DOHH2 (cell line): Measurements from ENCODE around the gene TCERG1L.
"Not testable (repeated sequence)": the region's sequence is repeated elsewhere in the genome, so short reads cannot be mapped to it uniquely, and the experiment has no call there.

Source experiments
- CTCF ChIP-seq: fragments of 200-600 bp; sonication (generic); IDR thresholded peaks from one replicate; pipeline ENCODE4 v1.5.1; 2014; ENCODE audit warnings: antibody characterized with exemption, mild to moderate bottlenecking, low read depth, low read length; ENCODE audit not compliant: poor library complexity, severe bottlenecking
- EZH2phosphoT487 ChIP-seq: fragments of 200-600 bp; sonication (generic); IDR thresholded peaks from 2 replicates; pipeline ENCODE4 v1.6.1; 2017; ENCODE audit warnings: borderline replicate concordance, mild to moderate bottlenecking, antibody characterized with exemption, low read length, moderate library complexity, mixed read lengths

DNA sequence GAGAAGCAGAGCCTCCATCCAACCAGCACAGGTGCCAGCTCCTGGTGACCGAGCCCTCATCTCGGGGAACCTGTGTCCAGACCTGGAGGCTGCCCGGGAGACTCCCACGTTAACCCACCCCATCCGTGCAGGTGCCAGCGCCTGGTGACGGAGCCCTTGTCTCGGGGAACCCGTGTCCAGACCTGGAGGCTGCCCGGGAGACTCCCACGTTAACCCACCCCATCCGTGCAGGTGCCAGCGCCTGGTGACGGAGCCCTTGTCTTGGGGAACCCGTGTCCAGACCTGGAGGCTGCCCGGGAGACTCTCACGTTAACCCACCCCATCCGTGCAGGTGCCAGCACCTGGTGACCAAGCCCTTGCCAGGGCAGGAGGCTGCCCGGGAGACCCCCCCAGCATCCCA is 11.1 kb upstream of the TCERG1L start:
- TF ChIP-seq CTCF, EZH2phosphoT487: not testable (repeated sequence)
